ENCODE measurements around the gene NCCRP1.

The NCCRP1 gene

DNA sequence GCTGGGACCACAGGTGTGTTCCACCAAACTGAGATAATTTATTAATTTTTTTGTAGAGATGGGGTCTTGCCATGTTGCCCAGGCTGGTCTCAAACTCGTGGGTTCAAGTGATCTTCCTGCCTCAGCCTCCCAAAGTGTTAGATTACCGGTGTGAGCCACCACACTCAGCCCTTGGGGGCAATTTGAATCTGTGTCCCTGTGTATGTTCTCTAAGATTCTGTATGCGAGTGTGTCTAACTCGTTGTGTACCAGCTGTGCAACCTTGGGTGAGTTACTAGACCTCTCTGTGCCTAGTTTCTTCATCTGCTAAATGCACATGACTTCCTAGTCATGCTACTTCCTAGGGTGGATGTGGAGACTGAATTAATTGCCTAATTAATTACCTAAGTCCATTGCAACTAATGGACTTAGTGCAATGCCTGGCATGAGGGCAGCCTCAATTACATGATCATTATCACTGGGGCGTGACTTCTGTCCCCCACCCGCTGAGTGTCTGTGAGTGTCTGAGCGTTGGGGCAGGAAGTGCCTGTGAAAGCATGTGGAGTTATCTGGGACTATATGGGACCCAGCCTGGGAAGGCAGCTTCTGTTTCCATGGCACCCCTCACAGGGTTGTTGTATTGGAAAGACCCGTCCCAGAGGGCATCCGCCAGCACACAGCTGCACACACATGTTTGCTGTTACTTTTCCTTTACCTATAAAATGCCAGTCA, 1.8 kb upstream of the NCCRP1 start:
- H3K4me3 ChIP-seq (ENCODE audit: low read depth, low read length) = no peak overlapping the region
- TF ChIP-seq, protein P1, sequence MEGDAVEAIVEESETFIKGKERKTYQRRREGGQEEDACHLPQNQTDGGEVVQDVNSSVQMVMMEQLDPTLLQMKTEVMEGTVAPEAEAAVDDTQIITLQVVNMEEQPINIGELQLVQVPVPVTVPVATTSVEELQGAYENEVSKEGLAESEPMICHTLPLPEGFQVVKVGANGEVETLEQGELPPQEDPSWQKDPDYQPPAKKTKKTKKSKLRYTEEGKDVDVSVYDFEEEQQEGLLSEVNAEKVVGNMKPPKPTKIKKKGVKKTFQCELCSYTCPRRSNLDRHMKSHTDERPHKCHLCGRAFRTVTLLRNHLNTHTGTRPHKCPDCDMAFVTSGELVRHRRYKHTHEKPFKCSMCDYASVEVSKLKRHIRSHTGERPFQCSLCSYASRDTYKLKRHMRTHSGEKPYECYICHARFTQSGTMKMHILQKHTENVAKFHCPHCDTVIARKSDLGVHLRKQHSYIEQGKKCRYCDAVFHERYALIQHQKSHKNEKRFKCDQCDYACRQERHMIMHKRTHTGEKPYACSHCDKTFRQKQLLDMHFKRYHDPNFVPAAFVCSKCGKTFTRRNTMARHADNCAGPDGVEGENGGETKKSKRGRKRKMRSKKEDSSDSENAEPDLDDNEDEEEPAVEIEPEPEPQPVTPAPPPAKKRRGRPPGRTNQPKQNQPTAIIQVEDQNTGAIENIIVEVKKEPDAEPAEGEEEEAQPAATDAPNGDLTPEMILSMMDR (IDR thresholded peaks at IDR 0.05; ENCODE audit: low read depth, low read length) = no peak

DNA sequence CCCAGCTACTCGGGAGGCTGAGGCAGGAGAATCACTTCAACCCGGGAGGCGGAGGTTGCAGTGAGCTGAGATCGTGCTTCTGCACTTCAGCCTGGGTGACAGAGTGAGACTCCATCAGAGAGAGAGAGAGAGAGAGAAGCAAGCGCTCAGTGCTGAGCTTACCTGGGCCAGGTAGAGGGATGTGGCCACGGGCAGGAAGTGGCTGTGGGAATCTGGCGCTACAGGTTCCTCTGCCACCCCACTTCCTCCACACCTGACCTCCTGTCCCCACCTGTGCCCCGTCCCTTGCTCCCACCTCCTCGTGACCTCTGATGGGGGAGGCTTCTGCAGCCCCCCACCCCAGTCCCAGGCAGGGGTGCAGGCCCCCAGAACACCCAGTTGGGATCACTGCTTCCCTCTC, 1.0 kb upstream of the NCCRP1 start:
- TF ChIP-seq, protein P1 (IDR thresholded peaks at IDR 0.05; ENCODE audit: low read depth, low read length) = no peak
- no peak overlapping the region for H3K4me3 ChIP-seq (ENCODE audit: low read depth, low read length)

DNA sequence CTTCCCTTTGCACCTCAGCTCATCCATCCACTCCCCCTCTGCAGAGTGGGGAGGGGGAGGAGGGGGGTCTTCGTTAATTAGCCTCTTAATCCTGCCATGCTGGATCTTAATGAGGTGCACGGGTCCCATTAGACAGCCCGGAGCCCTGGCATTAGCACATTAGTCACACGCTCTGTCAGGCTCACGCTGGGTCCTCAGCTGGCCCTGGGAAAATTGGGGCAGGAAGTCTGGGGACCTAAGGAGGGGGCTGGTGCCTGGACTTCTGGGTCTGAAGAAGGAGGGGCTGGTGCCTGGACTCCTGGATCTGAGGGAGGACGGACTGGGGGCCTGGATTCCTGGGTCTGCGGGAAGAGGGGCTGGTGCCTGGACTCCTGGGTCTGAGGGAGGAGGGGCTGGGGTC, 444 bp upstream of the NCCRP1 start:
- TF ChIP-seq, protein P1 (IDR thresholded peaks at IDR 0.05; ENCODE audit: low read depth, low read length) = no peak
- H3K4me3 ChIP-seq (ENCODE audit: low read depth, low read length) = no peak overlapping the region

DNA sequence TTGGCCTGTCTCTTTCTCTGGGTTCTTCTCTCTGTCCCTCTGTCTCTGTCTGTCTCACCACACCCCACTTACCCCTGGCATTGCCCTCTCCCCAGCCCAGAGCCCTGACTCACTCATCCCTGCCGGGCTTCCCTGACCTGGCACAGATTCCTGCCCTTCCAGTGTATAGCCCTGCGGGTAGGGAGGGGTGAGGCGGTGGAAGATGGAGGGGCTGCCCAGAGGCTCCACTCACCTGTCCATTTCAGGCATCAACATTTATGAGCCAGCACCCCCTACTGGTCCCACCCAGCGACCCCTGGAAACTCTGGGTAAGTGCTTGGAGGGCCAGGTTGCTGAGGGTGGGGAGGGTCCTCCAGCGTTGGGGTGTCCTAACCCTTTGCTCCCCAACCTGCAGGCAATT, 1.0 kb downstream of the NCCRP1 start:
- no peak overlapping the region for H3K4me3 ChIP-seq (ENCODE audit: low read depth, low read length)
- TF ChIP-seq, protein P1 (IDR thresholded peaks at IDR 0.05; ENCODE audit: low read depth, low read length) = no peak

DNA sequence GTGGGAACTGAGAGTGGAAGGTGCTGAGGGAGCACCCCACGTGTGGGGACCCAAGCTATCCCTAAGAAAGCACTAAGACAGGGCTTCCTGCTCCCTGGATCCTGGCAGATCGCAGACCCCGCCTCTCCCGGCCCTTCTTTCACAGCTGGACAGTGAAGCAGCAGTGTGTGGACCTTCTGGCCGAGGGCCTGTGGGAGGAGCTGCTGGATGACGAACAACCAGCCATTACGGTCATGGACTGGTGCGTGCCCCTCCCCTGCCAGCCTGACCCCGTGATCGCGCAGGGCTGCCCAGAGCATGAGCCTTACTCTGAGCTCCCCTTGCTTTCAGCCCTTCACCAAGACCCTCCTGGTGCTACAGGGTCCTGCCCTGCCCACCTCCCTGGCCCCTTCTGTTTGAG, 2.3 kb downstream of the NCCRP1 start:
- H3K4me3 ChIP-seq (ENCODE audit: low read depth, low read length) = no peak overlapping the region
- TF ChIP-seq, protein P1 (IDR thresholded peaks at IDR 0.05; ENCODE audit: low read depth, low read length) = no peak

DNA sequence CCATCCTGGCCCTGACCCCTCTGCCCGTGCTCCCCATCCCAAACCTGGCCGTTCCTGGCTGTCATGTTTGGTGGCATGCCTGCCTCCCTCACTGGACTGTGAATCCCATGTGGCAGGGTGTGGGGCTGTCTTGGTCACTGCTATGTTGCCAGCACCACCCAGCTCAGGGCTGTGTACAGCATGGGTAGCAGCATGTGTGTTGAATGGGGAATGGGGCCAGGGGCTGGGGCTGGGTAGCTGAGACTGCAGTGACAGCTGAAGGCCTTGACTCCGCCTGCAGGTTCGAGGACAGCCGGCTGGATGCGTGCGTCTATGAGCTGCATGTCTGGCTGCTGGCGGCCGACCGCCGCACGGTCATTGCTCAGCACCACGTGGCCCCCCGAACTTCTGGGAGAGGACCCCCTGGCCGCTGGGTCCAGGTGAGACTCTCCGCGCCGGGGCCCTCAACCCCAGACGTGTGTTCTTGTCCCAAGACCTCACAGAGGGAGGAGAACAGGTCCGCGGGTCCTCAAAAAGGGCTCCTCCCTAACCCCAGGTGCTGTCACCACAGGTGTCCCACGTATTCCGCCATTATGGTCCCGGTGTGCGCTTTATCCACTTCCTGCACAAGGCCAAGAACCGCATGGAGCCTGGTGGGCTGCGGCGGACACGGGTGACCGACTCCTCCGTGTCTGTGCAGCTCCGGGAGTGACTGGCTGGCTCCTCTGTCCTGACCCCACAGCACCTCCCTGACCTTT, 3.5 kb downstream of the NCCRP1 start:
- TF ChIP-seq, protein P1 (IDR thresholded peaks at IDR 0.05; ENCODE audit: low read depth, low read length) = no peak
- H3K4me3 ChIP-seq (ENCODE audit: low read depth, low read length) = no peak overlapping the region

DNA sequence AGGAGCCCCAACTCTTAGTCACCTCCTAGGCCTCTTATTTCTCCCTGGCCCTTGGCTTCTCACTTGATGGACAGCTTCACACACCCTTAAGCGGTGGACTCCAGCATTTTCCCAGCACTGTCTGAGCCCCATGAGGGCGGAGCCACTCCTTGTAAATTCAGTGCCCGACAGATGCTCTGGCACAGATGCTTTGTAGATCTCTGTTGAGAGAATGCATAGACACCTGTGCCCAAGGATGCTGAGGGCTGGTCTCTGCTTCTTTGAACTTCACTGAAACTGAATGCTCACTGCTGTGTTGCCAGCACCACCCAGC, 4.0 kb downstream of the NCCRP1 start:
- H3K4me3 ChIP-seq (ENCODE audit: low read depth, low read length) = no peak overlapping the region
- TF ChIP-seq, protein P1 (IDR thresholded peaks at IDR 0.05; ENCODE audit: low read depth, low read length) = no peak
